GM12865 (cell line): ENCODE data around the gene PANX3.
"Not testable (repeated sequence)": the region's sequence is repeated elsewhere in the genome, so short reads cannot be mapped to it uniquely, and the experiment has no call there.

Source experiments
- DNase-seq: peaks from one replicate; pipeline ENCODE4 v3.0.0; 2010; ENCODE audit warnings: low read depth
- H3K4me3 ChIP-seq: 2 replicates; pipeline ENCODE4 v1.5.1; 2011; ENCODE audit warnings: mild to moderate bottlenecking, low read depth, low read length, control low read depth
- TF ChIP-seq, protein P1 (sequence below): IDR thresholded peaks from 2 replicates; pipeline ENCODE4 v1.5.1; 2011; ENCODE audit warnings: low read length, control low read depth, low read depth, inconsistent platforms; ENCODE audit not compliant: insufficient read depth; ENCODE audit errors: missing control alignments

Gene PANX3

DNA sequence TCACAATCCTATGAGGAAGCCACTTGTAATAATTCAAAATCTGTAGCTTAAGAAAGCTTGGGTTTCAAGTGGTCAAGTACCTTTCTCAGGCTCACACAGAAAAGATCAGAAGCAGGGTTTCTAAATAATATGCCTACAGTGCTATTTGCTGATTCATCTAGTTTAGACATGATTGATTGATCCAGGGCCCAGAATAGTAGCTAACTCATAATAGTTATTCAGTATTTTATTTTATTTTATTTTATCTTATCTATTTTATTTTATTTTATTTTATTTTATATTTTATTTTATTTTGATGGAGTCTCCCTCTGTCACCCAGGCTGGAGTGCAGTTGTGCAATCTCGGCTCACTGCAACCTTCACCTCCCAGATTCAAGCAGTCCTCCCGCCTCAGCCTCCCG, 15.9 kb upstream of the PANX3 start:
- no peak overlapping the region for H3K4me3 ChIP-seq
- TF ChIP-seq, protein P1, sequence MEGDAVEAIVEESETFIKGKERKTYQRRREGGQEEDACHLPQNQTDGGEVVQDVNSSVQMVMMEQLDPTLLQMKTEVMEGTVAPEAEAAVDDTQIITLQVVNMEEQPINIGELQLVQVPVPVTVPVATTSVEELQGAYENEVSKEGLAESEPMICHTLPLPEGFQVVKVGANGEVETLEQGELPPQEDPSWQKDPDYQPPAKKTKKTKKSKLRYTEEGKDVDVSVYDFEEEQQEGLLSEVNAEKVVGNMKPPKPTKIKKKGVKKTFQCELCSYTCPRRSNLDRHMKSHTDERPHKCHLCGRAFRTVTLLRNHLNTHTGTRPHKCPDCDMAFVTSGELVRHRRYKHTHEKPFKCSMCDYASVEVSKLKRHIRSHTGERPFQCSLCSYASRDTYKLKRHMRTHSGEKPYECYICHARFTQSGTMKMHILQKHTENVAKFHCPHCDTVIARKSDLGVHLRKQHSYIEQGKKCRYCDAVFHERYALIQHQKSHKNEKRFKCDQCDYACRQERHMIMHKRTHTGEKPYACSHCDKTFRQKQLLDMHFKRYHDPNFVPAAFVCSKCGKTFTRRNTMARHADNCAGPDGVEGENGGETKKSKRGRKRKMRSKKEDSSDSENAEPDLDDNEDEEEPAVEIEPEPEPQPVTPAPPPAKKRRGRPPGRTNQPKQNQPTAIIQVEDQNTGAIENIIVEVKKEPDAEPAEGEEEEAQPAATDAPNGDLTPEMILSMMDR, result no peak
- no peak for DNase-seq

DNA sequence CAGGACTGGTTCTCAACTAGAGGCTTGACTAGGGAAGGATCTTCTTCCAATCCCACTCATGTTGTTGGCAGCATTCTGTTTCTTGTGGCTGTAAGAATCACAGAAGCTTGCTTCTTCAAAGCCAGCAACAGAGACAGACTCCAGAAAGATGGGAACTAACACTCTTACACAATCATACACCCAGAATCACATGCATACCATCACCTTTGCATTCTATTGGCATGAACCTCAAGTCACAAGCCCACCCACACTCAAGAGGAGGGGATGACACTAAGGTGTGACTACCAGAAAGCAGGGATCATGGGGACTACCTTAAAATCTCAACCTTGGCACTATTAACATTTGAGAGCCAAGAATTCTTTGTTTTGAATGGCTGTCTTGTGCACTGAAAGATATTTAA, 13.6 kb upstream of the PANX3 start:
- TF ChIP-seq, protein P1, result no peak

DNA sequence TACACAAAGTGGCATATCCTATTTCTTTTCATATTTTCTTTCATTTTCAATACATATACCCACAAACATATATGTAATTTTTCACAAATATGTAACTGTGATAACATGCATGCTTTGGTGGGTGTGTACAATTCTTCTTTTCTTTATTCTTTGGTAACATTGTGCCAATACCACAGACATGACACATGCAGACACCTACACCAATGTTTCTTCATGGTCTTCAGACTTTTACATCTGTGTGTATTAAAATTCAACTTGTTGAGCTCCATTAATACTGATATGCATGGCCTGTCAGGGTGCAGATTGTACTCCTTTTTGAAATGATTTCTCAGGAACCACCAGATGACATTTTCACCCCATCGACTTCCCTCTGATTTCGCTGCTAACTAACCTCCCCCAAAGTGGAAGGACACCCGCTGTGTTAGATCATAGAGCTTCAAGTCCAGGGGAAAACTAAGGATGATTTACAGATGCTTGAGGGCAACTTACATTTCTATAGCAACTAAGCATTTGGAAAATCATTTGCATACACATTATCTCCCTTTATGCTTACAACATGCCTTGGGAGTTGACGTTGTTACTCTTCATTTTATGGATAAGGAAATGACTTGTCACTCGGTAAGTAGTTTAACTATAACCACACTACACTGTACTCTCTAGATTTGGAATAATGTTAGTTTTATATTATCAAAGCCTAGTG, 10.5 kb upstream of the PANX3 start:
- H3K4me3 ChIP-seq, result no peak overlapping the region
- TF ChIP-seq, protein P1, result no peak
- DNase-seq, result no peak

More for the DNA sequence above, 13.6 kb upstream of the PANX3 start:
- no peak overlapping the region for H3K4me3 ChIP-seq
- no peak for DNase-seq

DNA sequence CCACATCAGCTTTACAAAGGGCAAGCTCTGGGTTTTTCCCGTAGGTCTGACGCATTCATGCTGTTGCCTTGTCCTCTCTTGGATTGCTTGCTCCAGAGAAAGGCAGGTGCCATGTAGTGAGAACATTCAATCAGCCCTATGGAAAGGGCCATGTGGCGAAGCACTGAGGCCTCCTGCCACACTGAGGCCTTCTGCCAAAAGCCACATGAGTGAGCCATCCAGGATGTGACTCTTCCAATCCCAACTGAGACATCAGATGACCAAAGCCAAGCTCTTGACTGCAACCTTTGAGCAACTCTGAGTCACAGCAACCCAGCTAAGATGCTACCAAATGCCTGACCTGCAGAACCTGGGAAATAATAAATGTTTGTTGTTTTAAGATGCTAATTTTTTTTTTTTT, 9.0 kb upstream of the PANX3 start:
- TF ChIP-seq, protein P1, result no peak
- H3K4me3 ChIP-seq, result no peak overlapping the region
- DNase-seq, result no peak

DNA sequence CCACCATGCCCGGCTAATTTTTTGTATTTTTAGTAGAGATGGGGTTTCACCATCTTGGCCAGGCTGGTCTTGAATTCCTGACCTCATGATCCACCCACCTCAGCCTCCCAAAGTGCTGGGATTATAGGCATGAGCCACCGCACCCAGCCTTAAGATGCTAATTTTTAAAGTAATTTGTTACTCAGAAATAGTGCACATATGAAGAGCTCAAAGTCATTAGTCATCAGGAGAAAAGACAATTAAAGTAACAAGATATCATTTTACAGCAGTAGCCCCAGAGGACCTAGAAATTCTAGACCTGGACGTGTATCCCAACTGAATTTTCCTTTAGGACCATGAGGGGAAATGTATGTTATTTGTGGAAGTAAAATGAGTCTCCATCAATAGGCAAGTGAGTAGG, 8.5 kb upstream of the PANX3 start:
- not testable (repeated sequence) for H3K4me3 ChIP-seq, DNase-seq

DNA sequence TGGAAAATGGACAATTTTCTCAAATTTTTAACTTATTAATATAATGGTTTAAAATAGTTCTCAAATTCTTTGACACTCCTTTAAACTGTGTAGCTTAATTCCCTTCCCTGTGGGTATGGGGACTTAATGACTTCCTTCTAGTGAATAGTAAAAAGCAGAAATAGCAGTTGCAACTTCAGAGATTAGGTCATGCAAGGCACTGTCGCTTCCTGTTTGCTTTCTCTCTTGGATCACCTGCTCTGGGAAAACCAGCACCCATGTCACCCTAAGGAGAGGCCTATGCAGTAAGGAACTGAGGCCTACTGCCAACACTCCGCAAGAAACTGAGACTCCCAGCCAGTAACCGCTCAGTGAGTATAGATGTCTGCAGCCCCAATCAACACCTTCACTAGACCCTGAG, 5.5 kb upstream of the PANX3 start:
- TF ChIP-seq, protein P1, result no peak
- no peak for DNase-seq
- no peak overlapping the region for H3K4me3 ChIP-seq

DNA sequence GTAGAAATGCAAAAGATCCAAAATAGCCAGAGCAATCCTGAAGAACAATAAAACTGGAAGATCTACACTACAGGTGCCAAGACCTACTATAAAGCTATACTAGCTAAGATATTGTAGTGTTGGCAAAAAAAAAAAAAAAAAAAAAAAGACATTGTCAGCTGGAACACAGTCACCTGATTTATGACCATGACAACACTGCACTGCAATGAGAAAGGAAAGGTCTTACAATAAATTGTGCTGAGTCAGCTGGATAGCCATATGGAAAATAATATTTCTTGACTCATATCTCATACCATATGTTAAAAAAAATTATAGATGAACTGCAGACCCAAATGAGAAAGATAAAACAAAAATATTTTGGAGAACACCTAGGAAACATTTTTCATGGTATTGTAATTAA, 3.1 kb upstream of the PANX3 start:
- no peak overlapping the region for H3K4me3 ChIP-seq
- TF ChIP-seq, protein P1, result no peak
- no peak for DNase-seq
